A549 (cell line): Measurements from ENCODE around the gene ESD. TPM values are rescaled to one million over a fixed set of nuclear protein-coding genes. Genes with fewer than 3 reads are reported as not detected.

Experiments used
- ATAC-seq, 2 experiments: fragments of 200-7000 bp in 1 of 2; fragments of >200 bp in 1 of 2; cut with Nextera tagmentation in 1 of 2; cut with Tn5 transposase in 1 of 2; 3 replicates each; pipeline versions ENCODE4 v1.8.0 to v1.9.1; 2018 to 2020; ENCODE audit warnings: mild to moderate bottlenecking in 1 of 2, moderate library complexity in 1 of 2
- CTCF ChIA-PET: fragments of 300-600 bp; sonication (Branson Sonifier 250); formaldehyde crosslinking; extraction: SDS; loops from one replicate; lab custom pipeline; 2021; ENCODE audit warnings: antibody characterized with exemption, inconsistent platforms; lab: Yijun Ruan, JAX
- POLR2A ChIA-PET: fragments of 350-600 bp; formaldehyde crosslinking; extraction: SDS; loops from one replicate; lab custom pipeline; 2021; ENCODE audit warnings: antibody characterized with exemption, inconsistent platforms; lab: Yijun Ruan, JAX
- DNase-seq, 2 experiments: peaks; one replicate each; pipeline versions ENCODE4 v3.0.0 to v3.0.0-alpha.2; 2011 to 2016; ENCODE audit warnings: low read depth in 1 of 2, low spot score in 1 of 2
- FAIRE-seq: peaks from 2 replicates; lab custom pipeline; 2011; peaks lifted over from hg19 to GRCh38; lab: Jason Lieb, UNC
- H3K27ac ChIP-seq, 2 experiments: fragments of >200 bp; sonication (Bioruptor Twin); formaldehyde crosslinking; 3 replicates each; pipeline ENCODE4 v1.5.1; 2016 to 2017
- H3K4me1 ChIP-seq: fragments of >200 bp; sonication (Bioruptor Twin); formaldehyde crosslinking; 3 replicates; pipeline ENCODE4 v1.6.1; 2016
- H3K4me2 ChIP-seq: fragments of >200 bp; sonication (Bioruptor Twin); formaldehyde crosslinking; 3 replicates; pipeline ENCODE4 v1.6.1; 2016
- H3K4me3 ChIP-seq: fragments of >200 bp; sonication (Bioruptor Twin); formaldehyde crosslinking; 3 replicates; pipeline ENCODE4 v1.5.1; 2016
- H3K9me3 ChIP-seq: fragments of >200 bp; sonication (Bioruptor Twin); formaldehyde crosslinking; 3 replicates; pipeline ENCODE4 v1.6.1; 2016
- BHLHE40 ChIP-seq: IDR thresholded peaks from 2 replicates; pipeline ENCODE4 v1.6.1; 2012; ENCODE audit warnings: low read depth, low read length, inconsistent platforms
- CBX8 ChIP-seq: fragments of 200-600 bp; sonication (generic); IDR thresholded peaks from 2 replicates; pipeline ENCODE4 v1.6.1; 2016
- CEBPB ChIP-seq, 2 experiments: fragments of >200 bp in 1 of 2; sonication (Bioruptor Twin) in 1 of 2; formaldehyde crosslinking in 1 of 2; IDR thresholded peaks; 2 replicates each; pipeline ENCODE4 v1.6.1; 2012 to 2016
- CHD2 ChIP-seq: fragments of 150-350 bp; IDR thresholded peaks from 2 replicates; pipeline ENCODE4 v1.6.1; 2014; ENCODE audit warnings: low read length; ENCODE audit not compliant: partially characterized antibody
- CHD4 ChIP-seq: fragments of 200-600 bp; sonication (generic); IDR thresholded peaks from 2 replicates; pipeline ENCODE4 v1.6.1; 2016; ENCODE audit warnings: antibody characterized with exemption, mild to moderate bottlenecking, borderline replicate concordance
- EHF ChIP-seq: fragments of 250-450 bp; sonication (Bioruptor Pico); IDR thresholded peaks from 2 replicates; pipeline ENCODE4 v1.5.0; 2020; ENCODE audit warnings: mild to moderate bottlenecking
- ESRRA ChIP-seq: fragments of 150-350 bp; IDR thresholded peaks from 2 replicates; pipeline ENCODE4 v1.6.1; 2014; ENCODE audit warnings: mild to moderate bottlenecking, low read length, borderline replicate concordance
- FOSB ChIP-seq: fragments of 250-450 bp; sonication (Bioruptor Pico); IDR thresholded peaks from 2 replicates; pipeline ENCODE4 v1.5.0; 2020; ENCODE audit warnings: mild to moderate bottlenecking, moderate library complexity
- FOXS1 ChIP-seq: fragments of 250-450 bp; sonication (Bioruptor Pico); IDR thresholded peaks from 2 replicates; pipeline ENCODE4 v1.5.0; 2020; ENCODE audit warnings: mild to moderate bottlenecking, moderate library complexity
- GATA3 ChIP-seq: IDR thresholded peaks from 2 replicates; pipeline ENCODE4 v1.6.1; 2012; ENCODE audit warnings: borderline replicate concordance
- HDAC2 ChIP-seq: fragments of 200-600 bp; sonication (generic); IDR thresholded peaks from 2 replicates; pipeline ENCODE4 v1.6.1; 2016
- HOXA7 ChIP-seq: fragments of 250-450 bp; sonication (Bioruptor Pico); IDR thresholded peaks from 2 replicates; pipeline ENCODE4 v1.5.0; 2020; ENCODE audit warnings: mild to moderate bottlenecking, moderate library complexity
- JUN ChIP-seq, 2 experiments: fragments of >200 bp; sonication (Bioruptor Twin); formaldehyde crosslinking; IDR thresholded peaks; 2 replicates in 1 of 2; 3 replicates in 1 of 2; pipeline ENCODE4 v1.6.1; 2016 to 2017
- KDM1A ChIP-seq: fragments of 200-600 bp; sonication (generic); IDR thresholded peaks from 2 replicates; pipeline ENCODE4 v1.6.1; 2016; ENCODE audit warnings: low read depth, mild to moderate bottlenecking
- MAFK ChIP-seq: fragments of 450-650 bp; IDR thresholded peaks from 2 replicates; pipeline ENCODE4 v1.6.1; 2014; ENCODE audit not compliant: partially characterized antibody
- MYC ChIP-seq: IDR thresholded peaks from 2 replicates; pipeline ENCODE4 v1.6.1; 2012; ENCODE audit warnings: mild to moderate bottlenecking, inconsistent platforms, low read length, improper control_type of control experiment, borderline replicate concordance
- NFE2L2 ChIP-seq: fragments of 150-350 bp; conservative IDR thresholded peaks from 2 replicates; pipeline ENCODE4 v1.6.1; 2014; ENCODE audit warnings: low read length
- NR3C1 ChIP-seq: fragments of >200 bp; sonication (Bioruptor Twin); formaldehyde crosslinking; IDR thresholded peaks from 3 replicates; pipeline ENCODE4 v1.6.1; 2017
- RAD21 ChIP-seq, 2 experiments: fragments of >200 bp in 1 of 2; sonication (Bioruptor Twin) in 1 of 2; formaldehyde crosslinking in 1 of 2; IDR thresholded peaks in 1 of 2; conservative IDR thresholded peaks in 1 of 2; 2 replicates in 1 of 2; 3 replicates in 1 of 2; pipeline ENCODE4 v1.6.1; 2012 to 2018; ENCODE audit warnings: inconsistent platforms in 1 of 2
- RARB ChIP-seq: fragments of 250-450 bp; sonication (Bioruptor Pico); IDR thresholded peaks from 2 replicates; pipeline ENCODE4 v1.8.0; 2021; ENCODE audit warnings: mild to moderate bottlenecking, moderate library complexity
- RCOR1 ChIP-seq: fragments of 150-350 bp; IDR thresholded peaks from 2 replicates; pipeline ENCODE4 v1.6.1; 2014; ENCODE audit warnings: antibody characterized with exemption, low read length, low read depth
- TP53 ChIP-seq: fragments of 250-450 bp; sonication (Bioruptor Pico); IDR thresholded peaks from 2 replicates; pipeline ENCODE4 v1.5.0; 2021; ENCODE audit warnings: mild to moderate bottlenecking, moderate library complexity
- ZC3H11A ChIP-seq: fragments of 450-650 bp; IDR thresholded peaks from 2 replicates; pipeline ENCODE4 v1.6.1; 2014; ENCODE audit warnings: antibody characterized with exemption, mild to moderate bottlenecking
- ZFP36 ChIP-seq: fragments of 450-650 bp; IDR thresholded peaks from 2 replicates; pipeline ENCODE4 v1.6.1; 2014; ENCODE audit warnings: borderline replicate concordance; ENCODE audit not compliant: partially characterized antibody
- ZSCAN20 ChIP-seq: fragments of 250-450 bp; sonication (Bioruptor Pico); IDR thresholded peaks from 2 replicates; pipeline ENCODE4 v1.8.0; 2022; ENCODE audit warnings: mild to moderate bottlenecking, moderate library complexity
- WGBS: methylation state at CpG from one replicate; pipeline ENCODE4 v1.1.6; 2017; ENCODE audit errors: missing lambda C conversion rate; 5-methylcytosine and 5-hydroxymethylcytosine counted together
- polyA plus RNA-seq, 4 experiments: library from polyadenylated mRNA; depleted of rRNA in 3 of 4; stranded (reverse); fragments of >200 nt; fragmentation: RNase III in 1 of 4; extraction: RNeasy Plus Mini Kit Qiagen cat#74134 plus additional on column Dnase treatment in 1 of 4; gene quantifications; 2 replicates in 3 of 4; 3 replicates in 1 of 4; pipeline ENCODE4 v1.2.3, GENCODE V29; 2011 to 2017
- TF ChIP-seq, protein P1 (sequence below): IDR thresholded peaks from 2 replicates; pipeline ENCODE4 v1.6.1; 2012; ENCODE audit warnings: low read depth, borderline replicate concordance
- TF ChIP-seq, protein P2 (sequence below): fragments of 250-450 bp; sonication (Bioruptor Pico); IDR thresholded peaks from 2 replicates; pipeline ENCODE4 v1.5.0; 2020; ENCODE audit warnings: low read depth, mild to moderate bottlenecking, moderate library complexity
- TF ChIP-seq, protein P3 (sequence below): IDR thresholded peaks from 2 replicates; pipeline ENCODE4 v1.6.1; 2012
- TF ChIP-seq, protein P4 (sequence below): fragments of 250-450 bp; sonication (Bioruptor Pico); IDR thresholded peaks from 2 replicates; pipeline ENCODE4 v1.5.0; 2021; ENCODE audit warnings: mild to moderate bottlenecking, moderate library complexity, borderline replicate concordance
- TF ChIP-seq, protein P5 (sequence below): IDR thresholded peaks from 2 replicates; pipeline ENCODE4 v1.6.1; 2012
- TF ChIP-seq, protein P6 (sequence below): fragments of >200 bp; sonication (Bioruptor Twin); formaldehyde crosslinking; IDR thresholded peaks from 2 replicates; pipeline ENCODE4 v1.6.1; 2016
- TF ChIP-seq, protein P7 (sequence below): fragments of 450-650 bp; IDR thresholded peaks from 2 replicates; pipeline ENCODE4 v1.6.1; 2014; ENCODE audit warnings: antibody characterized with exemption
- TF ChIP-seq, protein P8 (sequence below): fragments of 150-350 bp; IDR thresholded peaks from 2 replicates; pipeline ENCODE4 v1.6.1; 2014; ENCODE audit warnings: low read depth, mild to moderate bottlenecking, low read length

ESD gene
- polyA plus RNA-seq, 2 of the 4 experiments (the other 2 are of a cell fraction) = 107 to 122 TPM

DNA sequence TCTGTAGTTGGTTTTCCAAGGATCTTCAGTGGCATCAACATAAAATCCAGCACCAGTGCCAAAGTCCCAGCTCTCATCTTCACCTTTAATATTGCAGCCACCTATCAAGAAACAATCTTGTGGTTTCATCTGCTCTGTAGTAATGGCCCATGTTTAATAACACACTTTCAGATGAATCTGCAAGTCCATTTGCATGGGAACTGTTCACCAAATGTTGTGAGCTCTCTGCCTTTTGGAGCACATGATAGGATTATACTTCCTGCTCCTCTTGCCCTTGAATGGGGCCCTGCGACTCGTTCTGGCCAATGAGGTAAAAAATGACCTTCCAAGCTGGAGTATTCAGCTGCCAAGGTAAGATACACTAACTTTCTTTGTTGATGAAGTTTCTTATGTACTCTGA is 14.3 kb downstream of the ESD start:
- no peaks in the 10 kb centered on the region for H3K9me3 ChIP-seq
- WGBS = 88% methylated on average over 2 of the region's 2 CpGs
- CTCF ChIA-PET = no interaction called here
- ATAC-seq (no peak), DNase-seq (no peak), FAIRE-seq (no peak)
- H3K4me2 ChIP-seq = no peak overlapping the region
- H3K4me1 ChIP-seq = no peaks in the 10 kb centered on the region
- no peak for TF ChIP-seq NR3C1
- TF ChIP-seq RAD21 (conservative IDR thresholded peaks at IDR 0.05 in 1 of 2, IDR thresholded peaks at IDR 0.05 in 1 of 2) = no peak
- TF ChIP-seq ESRRA = no peak
- no peak for TF ChIP-seq KDM1A
- no peak for TF ChIP-seq CHD2
- TF ChIP-seq ZC3H11A = no peak
- no peak for TF ChIP-seq BHLHE40
- no peak for TF ChIP-seq RARB (CRISPR knock-in tag)
- TF ChIP-seq, protein P1, sequence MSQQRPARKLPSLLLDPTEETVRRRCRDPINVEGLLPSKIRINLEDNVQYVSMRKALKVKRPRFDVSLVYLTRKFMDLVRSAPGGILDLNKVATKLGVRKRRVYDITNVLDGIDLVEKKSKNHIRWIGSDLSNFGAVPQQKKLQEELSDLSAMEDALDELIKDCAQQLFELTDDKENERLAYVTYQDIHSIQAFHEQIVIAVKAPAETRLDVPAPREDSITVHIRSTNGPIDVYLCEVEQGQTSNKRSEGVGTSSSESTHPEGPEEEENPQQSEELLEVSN = no peak
- no peak for TF ChIP-seq FOSB (CRISPR knock-in tag)
- TF ChIP-seq TP53 (CRISPR knock-in tag) = no peak
- TF ChIP-seq ZFP36 = no peak
- TF ChIP-seq, protein P2, sequence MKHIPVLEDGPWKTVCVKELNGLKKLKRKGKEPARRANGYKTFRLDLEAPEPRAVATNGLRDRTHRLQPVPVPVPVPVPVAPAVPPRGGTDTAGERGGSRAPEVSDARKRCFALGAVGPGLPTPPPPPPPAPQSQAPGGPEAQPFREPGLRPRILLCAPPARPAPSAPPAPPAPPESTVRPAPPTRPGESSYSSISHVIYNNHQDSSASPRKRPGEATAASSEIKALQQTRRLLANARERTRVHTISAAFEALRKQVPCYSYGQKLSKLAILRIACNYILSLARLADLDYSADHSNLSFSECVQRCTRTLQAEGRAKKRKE (CRISPR knock-in tag) = no peak
- no peak for TF ChIP-seq JUN (IDR thresholded peaks at IDR 0.05)
- TF ChIP-seq, protein P3, sequence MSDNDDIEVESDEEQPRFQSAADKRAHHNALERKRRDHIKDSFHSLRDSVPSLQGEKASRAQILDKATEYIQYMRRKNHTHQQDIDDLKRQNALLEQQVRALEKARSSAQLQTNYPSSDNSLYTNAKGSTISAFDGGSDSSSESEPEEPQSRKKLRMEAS = no peak
- TF ChIP-seq, protein P4, sequence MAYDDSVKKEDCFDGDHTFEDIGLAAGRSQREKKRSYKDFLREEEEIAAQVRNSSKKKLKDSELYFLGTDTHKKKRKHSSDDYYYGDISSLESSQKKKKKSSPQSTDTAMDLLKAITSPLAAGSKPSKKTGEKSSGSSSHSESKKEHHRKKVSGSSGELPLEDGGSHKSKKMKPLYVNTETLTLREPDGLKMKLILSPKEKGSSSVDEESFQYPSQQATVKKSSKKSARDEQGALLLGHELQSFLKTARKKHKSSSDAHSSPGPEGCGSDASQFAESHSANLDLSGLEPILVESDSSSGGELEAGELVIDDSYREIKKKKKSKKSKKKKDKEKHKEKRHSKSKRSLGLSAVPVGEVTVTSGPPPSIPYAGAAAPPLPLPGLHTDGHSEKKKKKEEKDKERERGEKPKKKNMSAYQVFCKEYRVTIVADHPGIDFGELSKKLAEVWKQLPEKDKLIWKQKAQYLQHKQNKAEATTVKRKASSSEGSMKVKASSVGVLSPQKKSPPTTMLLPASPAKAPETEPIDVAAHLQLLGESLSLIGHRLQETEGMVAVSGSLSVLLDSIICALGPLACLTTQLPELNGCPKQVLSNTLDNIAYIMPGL (CRISPR knock-in tag) = no peak
- TF ChIP-seq, protein P5, sequence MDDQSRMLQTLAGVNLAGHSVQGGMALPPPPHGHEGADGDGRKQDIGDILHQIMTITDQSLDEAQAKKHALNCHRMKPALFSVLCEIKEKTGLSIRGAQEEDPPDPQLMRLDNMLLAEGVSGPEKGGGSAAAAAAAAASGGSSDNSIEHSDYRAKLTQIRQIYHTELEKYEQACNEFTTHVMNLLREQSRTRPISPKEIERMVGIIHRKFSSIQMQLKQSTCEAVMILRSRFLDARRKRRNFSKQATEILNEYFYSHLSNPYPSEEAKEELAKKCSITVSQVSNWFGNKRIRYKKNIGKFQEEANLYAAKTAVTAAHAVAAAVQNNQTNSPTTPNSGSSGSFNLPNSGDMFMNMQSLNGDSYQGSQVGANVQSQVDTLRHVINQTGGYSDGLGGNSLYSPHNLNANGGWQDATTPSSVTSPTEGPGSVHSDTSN = no peak
- no peak for TF ChIP-seq HOXA7
- H3K27ac ChIP-seq = no peak overlapping the region
- no peak overlapping the region for H3K4me3 ChIP-seq
- POLR2A ChIA-PET = no interaction called here

DNA sequence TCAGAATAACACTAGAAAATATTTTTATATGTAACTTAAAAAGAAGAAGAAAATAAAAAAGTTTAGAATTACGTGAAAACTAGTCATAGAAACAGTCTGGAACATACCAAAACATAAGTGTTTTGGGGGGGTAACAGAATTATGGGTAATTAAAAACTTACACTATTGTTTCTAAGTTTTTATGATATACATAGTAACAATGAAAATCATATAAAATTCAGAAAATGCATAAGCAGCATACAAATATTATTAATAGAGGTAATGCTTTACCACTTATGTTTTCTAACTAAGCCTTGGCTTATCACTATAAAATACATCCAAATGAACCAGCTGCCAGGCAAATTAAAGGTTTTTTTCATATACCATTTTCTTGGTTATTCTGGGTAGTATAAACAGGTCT is 14.9 kb downstream of the ESD start:
- Histone ChIP-seq H3K4me2 (no peak overlapping the region), H3K4me1 (no peaks in the 10 kb centered on the region), H3K27ac (no peak overlapping the region), H3K9me3 (no peaks in the 10 kb centered on the region), H3K4me3 (no peak overlapping the region)
- FAIRE-seq (no peak), DNase-seq (no peak), ATAC-seq (no peak)
- WGBS = 92% methylated on average over 1 of the region's 1 CpG
- POLR2A ChIA-PET = no interaction called here
- CTCF ChIA-PET = no interaction called here
- TF ChIP-seq, protein P2 (CRISPR knock-in tag) = no peak
- TF ChIP-seq, protein P6, sequence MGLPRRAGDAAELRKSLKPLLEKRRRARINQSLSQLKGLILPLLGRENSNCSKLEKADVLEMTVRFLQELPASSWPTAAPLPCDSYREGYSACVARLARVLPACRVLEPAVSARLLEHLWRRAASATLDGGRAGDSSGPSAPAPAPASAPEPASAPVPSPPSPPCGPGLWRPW = no peak
- no peak for TF ChIP-seq BHLHE40
- no peak for TF ChIP-seq FOXS1
- TF ChIP-seq NFE2L2 = no peak
- TF ChIP-seq, protein P7, sequence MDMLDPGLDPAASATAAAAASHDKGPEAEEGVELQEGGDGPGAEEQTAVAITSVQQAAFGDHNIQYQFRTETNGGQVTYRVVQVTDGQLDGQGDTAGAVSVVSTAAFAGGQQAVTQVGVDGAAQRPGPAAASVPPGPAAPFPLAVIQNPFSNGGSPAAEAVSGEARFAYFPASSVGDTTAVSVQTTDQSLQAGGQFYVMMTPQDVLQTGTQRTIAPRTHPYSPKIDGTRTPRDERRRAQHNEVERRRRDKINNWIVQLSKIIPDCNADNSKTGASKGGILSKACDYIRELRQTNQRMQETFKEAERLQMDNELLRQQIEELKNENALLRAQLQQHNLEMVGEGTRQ = no peak
- no peak for TF ChIP-seq GATA3
- TF ChIP-seq RCOR1 = no peak
- no peak for TF ChIP-seq HDAC2
- no peak for TF ChIP-seq CHD2
- no peak for TF ChIP-seq CBX8
- TF ChIP-seq MAFK = no peak
- TF ChIP-seq MYC = no peak
- no peak for TF ChIP-seq ZSCAN20
- TF ChIP-seq, protein P8, sequence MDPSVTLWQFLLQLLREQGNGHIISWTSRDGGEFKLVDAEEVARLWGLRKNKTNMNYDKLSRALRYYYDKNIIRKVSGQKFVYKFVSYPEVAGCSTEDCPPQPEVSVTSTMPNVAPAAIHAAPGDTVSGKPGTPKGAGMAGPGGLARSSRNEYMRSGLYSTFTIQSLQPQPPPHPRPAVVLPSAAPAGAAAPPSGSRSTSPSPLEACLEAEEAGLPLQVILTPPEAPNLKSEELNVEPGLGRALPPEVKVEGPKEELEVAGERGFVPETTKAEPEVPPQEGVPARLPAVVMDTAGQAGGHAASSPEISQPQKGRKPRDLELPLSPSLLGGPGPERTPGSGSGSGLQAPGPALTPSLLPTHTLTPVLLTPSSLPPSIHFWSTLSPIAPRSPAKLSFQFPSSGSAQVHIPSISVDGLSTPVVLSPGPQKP = no peak
- no peak for TF ChIP-seq CEBPB (IDR thresholded peaks at IDR 0.05)
- TF ChIP-seq TP53 (CRISPR knock-in tag) = no peak
- TF ChIP-seq EHF (CRISPR knock-in tag) = no peak
- TF ChIP-seq CHD4 = no peak
